Measurements from ENCODE around the gene PCGF2.
"Not testable (repeated sequence)": the region's sequence is repeated elsewhere in the genome, so short reads cannot be mapped to it uniquely, and the experiment has no call there.

DNA sequence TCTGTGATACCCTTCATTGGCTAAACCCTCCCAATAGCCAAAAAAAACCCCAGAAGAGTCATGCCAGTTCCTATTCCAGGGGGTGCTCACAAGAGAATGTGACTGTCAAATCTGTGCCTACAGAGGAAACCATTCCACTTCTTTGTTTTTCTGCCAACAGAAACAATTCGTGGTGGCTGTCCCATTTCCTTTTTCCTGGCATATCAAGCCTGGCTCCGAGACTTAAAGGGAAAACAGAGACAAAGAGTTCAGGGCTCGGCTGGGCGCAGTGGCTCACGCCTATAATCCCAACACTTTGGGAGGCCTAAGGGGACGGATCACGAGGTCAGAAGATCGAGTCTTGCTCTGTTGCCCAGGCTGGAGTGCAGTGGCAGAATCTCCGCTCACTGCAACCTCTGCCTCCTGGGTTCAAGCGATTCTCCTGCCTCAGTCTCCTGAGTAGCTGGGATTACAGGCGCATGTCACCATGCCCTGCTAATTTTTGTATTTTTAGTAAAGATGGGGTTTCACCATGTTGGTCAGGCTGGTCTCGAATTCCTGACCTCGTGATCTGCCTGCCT lies 42.1 kb upstream of the PCGF2 start:
- not testable (repeated sequence) for TF ChIP-seq CTCF, POLR2AphosphoS5, POLR2A, EP300 (IDR thresholded peaks at IDR 0.05)

Data from suprapubic skin (tissue), 4 donors.